NCI-H1048 (cell line): Measurements from ENCODE around the gene TMEM101.
"Not testable (repeated sequence)": the region's sequence is repeated elsewhere in the genome, so short reads cannot be mapped to it uniquely, and the experiment has no call there.

Experiments
- DNase-seq: peaks from one replicate; lab custom pipeline; 2025; lab: John Stamatoyannopoulos, UW

Gene TMEM101

DNA sequence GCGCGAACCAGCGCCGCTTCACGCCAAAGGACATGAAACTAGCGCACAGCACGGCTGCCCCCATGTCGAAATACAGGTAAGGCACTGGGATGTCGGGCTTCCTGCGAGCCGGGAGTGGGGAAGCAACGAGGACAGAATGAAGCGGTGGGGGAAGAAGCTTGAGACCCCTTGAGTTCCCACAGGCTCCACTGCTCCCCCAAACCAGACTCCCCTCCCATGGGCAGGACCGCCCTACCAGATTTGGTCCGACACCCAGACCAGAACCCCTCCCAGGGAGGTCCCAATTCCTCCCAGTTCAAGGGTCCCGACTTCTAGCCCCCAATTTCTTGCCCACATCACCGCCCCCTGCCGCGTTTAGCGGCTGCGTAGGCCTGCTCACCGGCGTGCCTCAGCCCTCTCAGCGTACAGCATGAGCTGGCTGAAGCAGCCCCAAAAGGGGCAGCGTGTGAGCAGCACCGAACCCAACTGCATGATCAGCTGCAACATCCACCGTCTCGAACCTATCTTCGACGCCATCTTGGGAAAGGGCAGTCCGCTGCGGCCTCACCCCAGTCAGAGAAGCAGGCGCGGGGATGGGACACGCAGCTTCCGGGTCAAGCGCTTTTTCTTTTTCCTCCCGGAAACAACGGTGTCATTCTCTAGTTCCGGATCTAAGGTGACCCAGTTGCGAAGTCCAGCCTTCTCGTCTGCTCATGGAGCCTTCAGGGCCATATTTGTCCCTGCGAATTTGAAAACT lies at the start of gene TMEM101:
Gene TMEM101 (minus strand): TSS at position 527 of the 736 bp plus-strand sequence. CDS start 11 bp downstream, at position 516.
- no peak for DNase-seq

GRCh38 chr17:44063704-44064639 lies 49.2 kb upstream of the TMEM101 start:
- no peak for DNase-seq

DNA sequence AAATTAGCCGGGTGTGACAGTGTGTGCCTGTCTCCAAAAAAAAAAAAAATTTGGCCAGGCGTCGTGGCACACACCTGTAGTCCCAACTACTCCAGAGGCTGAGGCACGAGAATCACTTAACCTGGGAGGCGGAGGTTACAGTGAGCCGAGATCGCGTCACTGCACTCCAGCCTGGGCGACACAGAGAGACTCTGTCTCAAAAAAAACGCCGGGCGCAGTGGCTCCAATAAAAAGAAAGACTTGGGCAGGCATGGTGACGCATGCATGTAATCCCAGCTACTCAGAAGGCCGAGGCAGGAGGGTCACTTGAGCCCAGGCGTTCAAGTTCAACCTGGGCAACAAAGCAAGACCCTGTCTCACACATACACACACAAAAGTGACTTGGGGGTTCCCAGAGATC lies 48.1 kb upstream of the TMEM101 start:
- no peak for DNase-seq

DNA sequence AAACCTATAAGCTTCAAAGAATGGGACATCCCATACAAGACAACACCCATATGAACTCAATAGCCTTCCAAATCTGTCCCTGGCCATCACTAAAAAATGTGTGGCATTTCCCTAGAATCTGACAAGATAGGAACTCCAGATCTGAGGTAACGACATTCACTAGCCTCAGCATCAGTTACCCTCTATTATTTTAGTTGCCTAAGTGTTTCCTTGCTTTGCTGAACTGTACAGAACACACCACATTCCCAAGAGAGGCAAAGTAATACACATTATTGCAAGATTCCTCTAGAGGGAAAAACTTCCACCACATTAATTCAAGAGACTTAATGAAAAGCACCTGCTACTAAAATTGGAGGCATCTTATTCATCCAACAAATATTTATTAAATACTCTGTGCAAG lies 46.7 kb upstream of the TMEM101 start:
- DNase-seq: no peak

- no peak for DNase-seq
Measured at GRCh38 chr17:44059101-44059892, 44.5 kb upstream of the TMEM101 start.

DNA sequence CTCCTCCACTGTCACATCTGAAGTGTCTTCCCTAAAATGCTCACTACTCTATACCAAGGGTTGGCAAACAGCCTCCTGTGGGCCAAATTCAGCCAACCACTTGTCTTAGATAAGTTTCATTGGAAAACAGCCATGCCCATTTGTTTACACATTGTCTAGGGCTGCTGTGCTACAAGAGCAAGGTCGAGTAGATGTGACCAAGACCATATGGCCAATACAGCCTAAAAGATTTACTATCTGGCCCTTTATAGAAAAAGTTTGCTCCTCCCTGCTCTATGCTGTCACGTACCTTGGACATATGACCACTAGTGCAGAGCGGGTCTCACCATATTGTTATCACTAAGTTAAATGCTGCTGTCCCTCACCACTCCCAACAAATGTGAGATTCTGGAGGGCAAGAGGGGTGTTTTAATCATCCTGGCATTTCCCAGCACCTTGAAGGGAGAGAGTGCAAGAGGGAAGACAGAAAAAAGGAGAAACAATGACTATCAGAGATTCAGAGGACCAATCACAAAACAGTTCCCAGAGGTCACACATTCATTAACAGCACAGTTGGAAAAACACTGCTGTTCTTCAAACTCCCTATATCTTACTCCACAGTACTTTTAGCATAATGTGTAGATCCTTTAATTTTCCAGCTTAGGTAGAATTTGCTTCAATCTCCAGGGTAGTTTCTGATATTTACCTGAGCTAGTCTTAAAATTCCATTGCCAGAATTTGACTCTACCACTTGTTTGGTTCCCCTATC lies 38.5 kb upstream of the TMEM101 start:
- DNase-seq: no peak

DNA sequence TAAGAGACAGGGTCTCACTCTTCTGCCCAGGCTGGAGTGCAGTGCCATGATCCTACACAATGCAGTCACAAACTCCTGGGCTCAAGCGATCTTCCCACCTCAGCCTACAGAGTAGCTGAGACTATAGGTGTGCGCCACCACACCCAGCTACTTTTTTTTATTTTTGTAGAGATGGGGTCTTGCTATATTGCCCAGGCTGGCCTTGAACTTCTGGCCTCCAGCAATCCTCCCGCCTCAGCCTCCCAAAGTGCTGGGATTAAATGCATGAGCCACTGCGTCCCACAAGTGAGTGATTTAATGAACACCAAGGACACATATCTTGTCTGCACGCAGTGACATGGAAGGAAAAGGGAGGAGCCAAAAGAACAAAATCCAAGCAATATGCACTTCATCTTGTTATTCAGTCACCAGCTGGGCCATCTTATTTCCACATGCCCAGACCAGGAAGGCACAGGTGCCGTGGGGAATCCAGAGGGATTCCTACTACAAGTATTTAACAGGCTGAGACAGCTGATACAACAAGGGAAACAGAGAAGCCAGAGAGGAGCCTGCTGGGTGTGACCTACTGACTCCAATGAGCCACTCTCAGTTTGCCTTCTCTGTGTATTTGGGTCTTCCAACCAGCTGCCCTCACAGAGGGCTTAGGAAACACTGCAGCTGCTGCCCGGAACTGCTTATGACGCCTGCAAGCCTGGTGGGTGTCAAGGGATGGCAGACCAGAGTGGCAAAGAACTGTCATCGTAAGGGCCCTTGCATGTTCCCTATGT lies 34.7 kb upstream of the TMEM101 start:
- no peak for DNase-seq

DNA sequence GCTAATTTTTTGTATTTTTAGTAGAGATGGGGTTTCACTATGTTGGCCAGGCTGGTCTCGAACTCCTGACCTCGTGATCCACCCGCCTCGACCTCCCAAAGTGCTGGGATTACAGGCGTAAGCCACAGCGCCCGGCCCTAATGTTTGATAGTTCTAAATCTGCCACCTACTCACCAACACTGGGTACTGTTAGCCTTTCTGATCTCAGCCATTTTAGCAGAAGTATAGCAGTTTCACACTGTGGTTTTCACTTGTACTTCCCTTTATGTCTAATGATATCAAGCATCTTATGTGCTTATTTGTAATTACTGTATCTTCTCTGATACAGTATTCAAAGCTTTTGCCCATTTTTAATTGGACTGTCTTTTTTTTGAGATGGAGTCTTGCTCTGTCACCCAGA lies 32.1 kb upstream of the TMEM101 start:
- not testable (repeated sequence) for DNase-seq

DNA sequence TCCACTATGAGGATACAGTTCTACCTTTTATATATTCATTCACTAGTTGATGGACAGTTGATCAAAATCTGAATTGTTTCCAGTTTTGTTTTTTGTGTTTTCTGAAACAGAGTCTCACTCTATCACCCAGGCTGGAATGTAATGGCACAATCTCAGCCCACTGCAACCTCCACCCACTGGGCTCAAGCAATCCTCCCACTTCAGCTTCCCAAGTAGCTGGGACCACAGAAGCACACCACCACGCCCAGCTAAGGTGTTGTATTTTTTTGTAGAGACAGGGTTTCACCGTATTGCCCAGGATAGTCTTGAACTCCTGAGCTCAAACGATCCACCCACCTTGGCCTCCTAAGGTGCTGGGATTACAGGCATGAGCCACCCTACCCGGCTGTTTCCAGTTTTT lies 30.7 kb upstream of the TMEM101 start:
- DNase-seq: no peak

GRCh38 chr17:44044071-44044470 lies 29.3 kb upstream of the TMEM101 start:
- no peak for DNase-seq

DNA sequence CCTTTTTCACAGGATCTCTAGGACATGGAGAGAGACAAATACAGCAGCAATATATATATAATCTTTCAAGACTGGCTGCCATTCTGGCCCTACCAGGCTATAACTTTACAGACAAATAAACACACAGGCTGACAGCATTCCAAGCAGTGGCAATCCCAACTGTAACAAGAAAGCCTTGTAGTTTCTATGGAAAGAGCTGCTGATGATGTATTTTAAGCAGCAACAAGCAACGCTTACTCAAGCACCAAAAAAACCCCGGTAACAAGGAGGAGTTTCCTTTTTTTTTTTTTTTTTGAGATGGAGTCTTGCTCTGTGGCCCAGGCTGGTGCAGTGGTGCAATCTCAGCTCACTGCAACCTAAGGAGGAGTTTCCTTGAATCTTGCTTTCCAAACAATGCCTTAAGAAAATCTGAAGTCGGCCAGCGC lies 28.5 kb upstream of the TMEM101 start:
- no peak for DNase-seq

GRCh38 chr17:44039829-44040635 lies 25.3 kb upstream of the TMEM101 start:
- DNase-seq: no peak

DNA sequence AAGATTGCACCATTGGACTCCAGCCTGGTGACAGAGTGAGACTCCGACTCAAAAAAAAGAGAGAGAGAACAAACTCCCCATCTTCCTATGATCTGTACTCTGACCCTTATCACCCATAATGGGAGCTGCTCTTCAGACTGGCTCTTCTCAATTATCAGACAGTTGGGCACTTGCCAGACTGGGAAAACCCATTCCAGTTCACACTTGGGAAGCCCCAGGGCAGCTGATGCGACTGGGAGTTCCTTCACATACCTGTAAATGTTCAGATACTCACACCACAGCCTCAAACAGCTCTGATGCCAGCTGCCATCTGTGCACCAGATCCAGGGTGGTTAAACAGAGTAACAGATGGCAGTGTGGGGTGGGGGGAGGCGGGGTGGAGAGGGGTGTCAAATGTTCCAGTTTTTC lies 23.8 kb upstream of the TMEM101 start:
- DNase-seq: no peak

DNA sequence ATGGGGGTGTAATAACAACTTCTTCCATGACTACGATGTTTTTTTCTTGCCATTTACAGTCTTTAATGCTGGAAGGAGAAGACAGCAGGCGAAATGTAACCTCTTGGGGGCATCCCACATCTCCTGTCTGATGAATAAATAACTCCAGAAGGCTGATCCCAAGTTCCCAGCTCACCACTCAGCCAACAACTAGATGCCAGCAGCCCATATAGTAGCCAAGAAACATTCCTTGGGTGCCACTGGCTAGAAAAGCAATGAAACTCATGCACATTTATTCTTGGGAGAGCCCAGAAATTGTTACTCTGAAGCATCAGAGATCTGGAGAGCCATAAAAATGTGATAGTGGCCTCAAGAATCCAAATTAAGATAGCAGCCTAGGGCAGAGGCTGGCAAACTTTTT lies 22.7 kb upstream of the TMEM101 start:
- no peak for DNase-seq

GRCh38 chr17:44034688-44035087 lies 19.9 kb upstream of the TMEM101 start:
- DNase-seq: not testable (repeated sequence)

DNA sequence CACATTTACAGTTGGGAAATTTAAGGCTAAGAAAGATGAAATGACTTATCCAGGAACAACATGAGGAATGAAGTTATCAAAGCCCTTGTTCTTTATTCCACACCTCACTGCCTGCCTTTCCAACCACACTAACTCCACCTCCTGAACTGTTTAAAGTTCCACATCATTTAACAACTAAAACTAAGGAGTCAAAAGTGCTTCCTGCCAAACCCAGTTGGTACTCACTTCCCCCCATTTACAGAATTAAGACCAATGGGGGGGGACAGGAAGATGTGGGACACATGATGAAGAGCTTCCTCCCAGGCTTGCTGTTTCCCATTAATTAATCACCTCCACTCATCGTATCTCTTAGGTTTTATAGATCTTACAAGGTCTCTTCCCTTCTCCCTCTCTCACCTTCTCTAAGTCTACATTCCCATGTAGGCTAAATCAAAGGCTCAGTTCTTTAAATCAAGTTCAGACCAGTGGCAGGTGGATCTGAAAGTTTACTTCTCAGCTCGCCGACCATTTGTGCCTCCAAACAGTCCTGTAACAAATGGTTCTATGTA lies 19.2 kb upstream of the TMEM101 start:
- no peak for DNase-seq

GRCh38 chr17:44030482-44030881 lies 15.7 kb upstream of the TMEM101 start:
- no peak for DNase-seq

DNA sequence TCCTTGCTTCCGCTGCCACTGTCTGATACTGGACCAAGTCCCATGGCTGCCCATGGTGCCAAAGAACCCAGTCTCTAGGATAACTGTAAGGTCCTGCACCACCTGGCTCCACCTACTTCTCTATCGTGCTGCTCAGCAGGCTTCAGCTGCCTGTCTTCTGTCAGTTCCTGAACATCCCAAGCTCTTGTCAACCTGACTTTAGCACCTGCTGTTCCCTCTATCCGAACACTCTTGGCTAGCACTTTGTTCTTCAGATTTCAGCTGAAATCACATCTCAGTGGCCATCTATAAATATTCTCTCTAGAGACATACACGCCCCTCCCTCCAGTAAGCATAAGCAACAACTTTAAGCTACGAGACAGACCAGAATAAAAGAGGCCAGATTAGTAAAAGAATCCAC lies 15.0 kb upstream of the TMEM101 start:
- no peak for DNase-seq

GRCh38 chr17:44024853-44025252 lies 10.1 kb upstream of the TMEM101 start:
- no peak for DNase-seq

GRCh38 chr17:44024271-44024663 lies 9.5 kb upstream of the TMEM101 start:
- DNase-seq: no peak
